PC-3 (cell line): ENCODE data around the gene GABRA5.

ENCODE experiments used
- EZH2 ChIP-seq: fragments of 300-600 bp; sonication (generic); IDR thresholded peaks from one replicate; pipeline ENCODE4 v1.6.1; 2017; ENCODE audit warnings: antibody characterized with exemption, mild to moderate bottlenecking, low read length; ENCODE audit not compliant: unreplicated experiment
- TF ChIP-seq, protein P1 (sequence below): fragments of 300-600 bp; sonication (generic); conservative IDR thresholded peaks from 2 replicates; pipeline ENCODE4 v1.5.1; 2017; ENCODE audit warnings: antibody characterized with exemption, low read depth, mild to moderate bottlenecking, low read length

GRCh38 chr15:26950001-26950400 is 83.1 kb downstream of the GABRA5 start:
- TF ChIP-seq, protein P1, sequence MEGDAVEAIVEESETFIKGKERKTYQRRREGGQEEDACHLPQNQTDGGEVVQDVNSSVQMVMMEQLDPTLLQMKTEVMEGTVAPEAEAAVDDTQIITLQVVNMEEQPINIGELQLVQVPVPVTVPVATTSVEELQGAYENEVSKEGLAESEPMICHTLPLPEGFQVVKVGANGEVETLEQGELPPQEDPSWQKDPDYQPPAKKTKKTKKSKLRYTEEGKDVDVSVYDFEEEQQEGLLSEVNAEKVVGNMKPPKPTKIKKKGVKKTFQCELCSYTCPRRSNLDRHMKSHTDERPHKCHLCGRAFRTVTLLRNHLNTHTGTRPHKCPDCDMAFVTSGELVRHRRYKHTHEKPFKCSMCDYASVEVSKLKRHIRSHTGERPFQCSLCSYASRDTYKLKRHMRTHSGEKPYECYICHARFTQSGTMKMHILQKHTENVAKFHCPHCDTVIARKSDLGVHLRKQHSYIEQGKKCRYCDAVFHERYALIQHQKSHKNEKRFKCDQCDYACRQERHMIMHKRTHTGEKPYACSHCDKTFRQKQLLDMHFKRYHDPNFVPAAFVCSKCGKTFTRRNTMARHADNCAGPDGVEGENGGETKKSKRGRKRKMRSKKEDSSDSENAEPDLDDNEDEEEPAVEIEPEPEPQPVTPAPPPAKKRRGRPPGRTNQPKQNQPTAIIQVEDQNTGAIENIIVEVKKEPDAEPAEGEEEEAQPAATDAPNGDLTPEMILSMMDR, result no peak
- no peak for TF ChIP-seq EZH2
